Neural progenitor cell (in vitro differentiated cells): ENCODE results near the gene RBP5.

ENCODE experiments used
- EZH2 ChIP-seq: fragments of 200-600 bp; sonication (generic); IDR thresholded peaks from 2 replicates; pipeline ENCODE4 v1.6.1; 2017; ENCODE audit warnings: antibody characterized with exemption, mild to moderate bottlenecking, moderate library complexity
- EZH2phosphoT487 ChIP-seq: fragments of 200-600 bp; sonication (generic); IDR thresholded peaks from 2 replicates; pipeline ENCODE4 v1.6.1; 2017; ENCODE audit warnings: antibody characterized with exemption
- TF ChIP-seq, protein P1 (sequence below): fragments of 200-600 bp; sonication (generic); IDR thresholded peaks from 2 replicates; pipeline ENCODE4 v1.5.1; 2017; ENCODE audit warnings: antibody characterized with exemption, mild to moderate bottlenecking

DNA sequence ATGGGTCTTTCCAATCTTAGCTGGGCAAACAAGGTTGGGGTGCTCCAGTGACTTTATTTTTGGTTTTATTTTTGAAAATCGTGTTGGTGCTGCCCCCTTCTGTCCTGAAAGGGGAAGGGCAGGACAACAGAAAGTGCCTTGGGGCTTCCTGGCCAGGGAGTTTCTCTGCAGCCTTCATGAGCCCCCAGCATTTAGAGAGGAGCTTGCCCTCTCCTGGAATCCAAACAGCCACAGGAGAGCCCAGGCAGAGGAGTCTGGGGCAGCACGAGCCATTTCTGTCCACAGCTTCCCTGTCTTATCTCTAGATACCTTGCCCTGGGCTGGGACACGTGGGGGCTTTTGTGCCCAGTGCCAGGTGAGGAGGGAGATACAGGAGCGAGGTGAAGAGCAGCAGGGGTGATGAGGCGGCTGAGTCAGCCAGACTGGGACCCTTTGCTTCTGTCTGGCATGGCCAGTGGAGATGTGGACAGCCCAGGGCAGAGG, 15.3 kb downstream of the RBP5 start:
- TF ChIP-seq, protein P1, sequence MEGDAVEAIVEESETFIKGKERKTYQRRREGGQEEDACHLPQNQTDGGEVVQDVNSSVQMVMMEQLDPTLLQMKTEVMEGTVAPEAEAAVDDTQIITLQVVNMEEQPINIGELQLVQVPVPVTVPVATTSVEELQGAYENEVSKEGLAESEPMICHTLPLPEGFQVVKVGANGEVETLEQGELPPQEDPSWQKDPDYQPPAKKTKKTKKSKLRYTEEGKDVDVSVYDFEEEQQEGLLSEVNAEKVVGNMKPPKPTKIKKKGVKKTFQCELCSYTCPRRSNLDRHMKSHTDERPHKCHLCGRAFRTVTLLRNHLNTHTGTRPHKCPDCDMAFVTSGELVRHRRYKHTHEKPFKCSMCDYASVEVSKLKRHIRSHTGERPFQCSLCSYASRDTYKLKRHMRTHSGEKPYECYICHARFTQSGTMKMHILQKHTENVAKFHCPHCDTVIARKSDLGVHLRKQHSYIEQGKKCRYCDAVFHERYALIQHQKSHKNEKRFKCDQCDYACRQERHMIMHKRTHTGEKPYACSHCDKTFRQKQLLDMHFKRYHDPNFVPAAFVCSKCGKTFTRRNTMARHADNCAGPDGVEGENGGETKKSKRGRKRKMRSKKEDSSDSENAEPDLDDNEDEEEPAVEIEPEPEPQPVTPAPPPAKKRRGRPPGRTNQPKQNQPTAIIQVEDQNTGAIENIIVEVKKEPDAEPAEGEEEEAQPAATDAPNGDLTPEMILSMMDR = peak; percentile 86
- TF ChIP-seq EZH2 = no peak
- no peak for TF ChIP-seq EZH2phosphoT487
